Fibroblast of mammary gland (primary cell): ENCODE data around the gene ZNF862.

Experiments used
- DNase-seq: peaks from one replicate; pipeline ENCODE4 v3.0.0-alpha.2; 2010; ENCODE audit warnings: low read depth
- H3K4me3 ChIP-seq: 2 replicates; pipeline ENCODE4 v1.5.1; 2011; ENCODE audit warnings: low read depth, mild to moderate bottlenecking, low read length, moderate library complexity; ENCODE audit not compliant: control insufficient read depth
- CTCF ChIP-seq: conservative IDR thresholded peaks from 2 replicates; pipeline ENCODE4 v1.5.1; 2011; ENCODE audit warnings: low read depth, low read length, inconsistent platforms; ENCODE audit not compliant: control insufficient read depth, insufficient read depth

ZNF862 gene

GRCh38 chr7:149834601-149835000 lies 3.6 kb upstream of the ZNF862 start:
- no peak for DNase-seq
- H3K4me3 ChIP-seq, result no peak overlapping the region
- no peak for TF ChIP-seq CTCF

DNA sequence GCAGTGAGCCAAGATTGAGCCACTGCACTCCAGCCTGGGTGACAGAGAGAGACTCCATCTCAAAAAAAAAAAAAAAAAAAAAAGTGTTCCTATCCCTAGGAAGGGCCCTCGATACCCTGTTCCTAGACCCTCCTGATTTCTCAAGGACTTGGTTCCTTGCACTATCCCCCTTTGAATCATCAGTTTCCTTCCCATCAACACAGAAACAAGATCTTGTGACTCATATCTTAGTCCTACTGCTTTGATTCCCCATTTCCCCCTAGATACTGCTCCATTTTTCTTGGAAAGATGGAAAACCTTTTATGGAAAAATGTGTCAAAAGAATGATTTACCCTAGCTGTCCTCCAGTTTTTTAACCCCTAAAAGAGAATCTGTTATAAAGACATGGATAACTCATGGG lies 1.7 kb upstream of the ZNF862 start:
- no peak overlapping the region for H3K4me3 ChIP-seq
- no peak for TF ChIP-seq CTCF
- DNase-seq, result no peak

DNA sequence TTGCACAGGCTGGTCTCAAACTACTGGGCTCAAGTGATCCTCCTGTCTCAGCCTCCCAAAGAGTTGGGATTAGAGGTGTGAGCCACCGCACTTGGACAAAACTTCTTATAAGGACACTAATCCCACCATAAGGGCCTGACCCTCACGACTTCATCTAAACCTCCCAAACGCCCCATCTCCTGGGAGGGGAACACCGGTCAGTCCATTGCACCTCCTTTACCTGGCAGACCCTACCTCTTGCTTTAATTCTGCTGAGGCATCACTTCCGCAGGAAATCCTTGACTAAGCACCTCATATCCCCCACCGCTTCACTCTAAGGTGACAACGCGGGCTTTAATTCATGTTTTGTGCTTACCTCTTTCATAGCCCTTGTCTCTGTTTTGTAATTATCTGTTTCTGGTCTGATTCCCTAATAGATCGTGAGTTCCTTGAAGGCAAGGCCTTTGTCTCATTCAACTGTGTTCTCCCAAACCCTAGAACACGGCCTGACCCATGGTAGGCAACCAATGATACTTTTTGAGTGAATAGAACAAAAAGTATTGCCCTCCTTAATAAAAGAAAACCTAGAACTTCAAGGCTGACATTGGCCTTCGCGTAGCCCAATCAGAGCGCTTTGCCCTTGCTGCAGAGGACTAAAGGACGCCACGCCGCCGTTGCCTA lies 481 bp upstream of the ZNF862 start:
- H3K4me3 ChIP-seq, result no peak overlapping the region
- no peak for TF ChIP-seq CTCF
- no peak for DNase-seq

- peak; percentile 26 for DNase-seq
- H3K4me3 ChIP-seq, result peak overlapping the region; percentile 69
- peak; percentile 8 for TF ChIP-seq CTCF
These were observed 825 bp downstream of the ZNF862 start for GRCh38 chr7:149838992-149839408.

- no peak overlapping the region for H3K4me3 ChIP-seq
- DNase-seq, result no peak
- TF ChIP-seq CTCF, result no peak
These were observed 1.8 kb downstream of the ZNF862 start for GRCh38 chr7:149839933-149840332.

GRCh38 chr7:149843566-149843965 lies 5.4 kb downstream of the ZNF862 start:
- TF ChIP-seq CTCF, result no peak
- no peak overlapping the region for H3K4me3 ChIP-seq
- DNase-seq, result no peak

GRCh38 chr7:149844445-149844844 lies 6.3 kb downstream of the ZNF862 start:
- no peak for DNase-seq
- no peak overlapping the region for H3K4me3 ChIP-seq
- no peak for TF ChIP-seq CTCF
